ENCODE measurements around the gene TRAIP.

- TF ChIP-seq CTCF (conservative IDR thresholded peaks at IDR 0.05): no peak
- no peak for TF ChIP-seq EZH2 (IDR thresholded peaks at IDR 0.05; ENCODE audit: low read depth)
Observed at GRCh38 chr3:49788056-49788455, 68.3 kb downstream of the TRAIP start.
